DMS 273 (cell line): ENCODE measurements around the gene RPL10.

ENCODE experiments used
- DNase-seq: peaks from one replicate; lab custom pipeline; 2025; ENCODE audit not compliant: unreplicated experiment; lab: John Stamatoyannopoulos, UW

The RPL10 gene

DNA sequence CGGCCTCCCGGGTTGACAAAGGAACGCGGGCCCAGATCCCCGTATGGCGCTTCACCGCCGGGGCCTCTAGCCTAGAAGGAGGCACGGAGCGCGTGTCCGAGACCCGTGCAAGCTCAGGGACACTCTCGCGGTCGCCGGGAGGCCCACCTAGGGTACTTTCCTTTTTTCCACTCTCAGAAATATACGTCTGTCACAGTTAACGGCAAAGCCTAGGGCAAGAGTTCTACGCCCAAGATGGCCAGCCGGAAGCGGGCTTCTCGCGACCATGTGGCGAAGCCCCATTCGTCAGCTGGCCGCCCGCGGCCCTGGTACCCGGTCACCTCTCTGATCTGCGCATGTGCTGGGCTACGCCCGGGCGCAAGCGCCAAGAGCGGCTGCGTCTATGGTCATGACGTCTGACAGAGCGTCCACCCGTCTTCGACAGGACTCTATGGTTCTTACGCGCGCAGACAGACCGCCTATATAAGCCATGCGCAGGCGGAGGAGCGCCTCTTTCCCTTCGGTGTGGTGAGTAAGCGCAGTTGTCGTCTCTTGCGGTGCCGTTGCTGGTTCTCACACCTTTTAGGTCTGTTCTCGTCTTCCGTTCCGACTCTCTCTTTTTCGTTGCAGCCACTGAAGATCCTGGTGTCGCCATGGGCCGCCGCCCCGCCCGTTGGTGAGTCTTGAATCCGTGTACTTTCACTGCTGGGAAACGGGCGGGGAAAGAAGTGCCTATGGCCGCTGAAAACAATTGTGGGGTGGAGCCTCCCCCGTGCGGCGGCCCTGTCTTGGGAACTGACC, at the start of gene RPL10:
TSS of gene RPL10 (plus strand) at position 490 of the 780 bp plus-strand sequence. CDS start at position 633, 143 bp downstream.
- peak; percentile 98 for DNase-seq

DNA sequence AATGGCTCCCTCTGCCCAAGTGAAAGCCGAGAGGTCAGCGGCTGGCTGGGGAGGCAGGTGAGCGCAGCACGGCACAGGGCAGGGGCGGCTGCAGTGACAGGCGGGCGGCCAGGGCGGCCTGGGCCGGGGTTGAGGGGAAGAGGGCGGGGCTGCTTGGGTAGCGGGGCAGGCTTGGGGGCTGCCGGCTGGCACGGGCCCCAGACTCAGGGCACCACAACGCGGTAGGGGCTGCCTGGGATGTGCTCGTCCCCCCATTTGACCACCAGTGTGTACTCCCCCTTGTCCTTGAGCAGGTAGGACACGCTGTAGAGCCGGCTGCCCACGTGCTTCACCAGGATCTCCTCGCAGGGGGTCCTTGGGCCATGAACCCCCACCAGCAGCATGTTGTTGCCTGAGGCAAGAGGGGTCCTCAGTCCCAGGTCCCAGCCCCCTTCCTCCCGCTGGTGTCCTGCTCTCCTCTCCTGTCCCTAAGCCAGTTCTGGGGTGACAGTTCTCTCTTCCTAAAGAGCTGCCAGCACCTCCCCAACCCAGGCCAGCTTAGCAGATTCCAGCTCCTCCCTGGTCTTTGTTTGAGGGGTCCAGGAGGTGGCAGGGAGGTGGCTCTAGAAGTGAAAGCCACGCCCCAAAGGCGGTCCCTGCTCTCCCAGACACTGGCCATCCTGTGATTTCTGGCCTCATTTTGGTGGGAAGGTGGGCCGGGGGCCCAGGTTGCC, 49.4 kb upstream of the RPL10 start:
- no peak for DNase-seq

DNA sequence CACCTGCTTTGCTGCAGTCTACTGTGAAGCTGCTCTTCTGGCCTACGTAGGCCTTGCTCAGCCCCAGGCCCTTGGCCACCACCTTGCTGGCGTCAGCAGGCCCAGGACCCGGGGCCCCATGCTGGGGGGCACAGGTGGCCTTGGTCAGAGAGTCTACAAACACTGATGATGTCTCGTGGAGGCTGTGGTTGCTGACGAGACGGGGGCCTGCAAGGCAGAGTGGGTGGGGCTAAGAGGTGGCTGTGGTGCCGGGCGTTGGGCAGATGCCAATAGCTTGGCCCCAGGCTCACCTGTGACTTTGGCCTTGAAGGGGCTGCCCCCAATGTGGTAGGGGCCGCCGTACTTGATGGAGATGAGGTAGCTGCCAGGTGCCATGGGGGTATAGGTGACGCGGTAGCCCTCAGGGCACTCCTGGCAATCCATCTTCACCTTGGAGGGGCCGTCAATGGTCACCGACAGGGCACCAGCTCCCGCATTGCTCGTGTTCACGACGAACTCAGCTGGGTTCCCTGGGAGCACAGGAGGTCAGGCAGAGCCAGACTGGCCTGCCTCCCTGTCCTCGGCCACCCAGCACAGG, 48.7 kb upstream of the RPL10 start:
- no peak for DNase-seq

DNA sequence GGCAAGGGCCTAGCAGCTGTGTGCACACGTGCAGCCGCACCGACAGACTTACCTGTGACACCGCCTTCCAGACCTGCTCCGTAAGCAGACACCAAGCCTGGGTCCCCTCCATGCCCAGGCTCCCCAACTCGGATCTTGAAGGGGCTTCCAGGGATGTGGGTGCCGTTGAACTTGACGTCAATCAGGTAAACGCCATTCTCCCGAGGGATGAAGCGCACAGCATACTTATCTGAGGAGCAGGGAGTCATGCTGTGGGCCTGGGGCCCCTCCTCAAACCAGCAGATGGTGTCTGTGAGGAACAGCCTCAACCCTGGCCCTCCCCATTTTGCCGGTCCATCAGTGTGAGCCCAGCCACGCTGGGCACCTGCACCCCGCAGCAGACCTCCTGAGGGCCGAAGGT, 48.2 kb upstream of the RPL10 start:
- no peak for DNase-seq

DNA sequence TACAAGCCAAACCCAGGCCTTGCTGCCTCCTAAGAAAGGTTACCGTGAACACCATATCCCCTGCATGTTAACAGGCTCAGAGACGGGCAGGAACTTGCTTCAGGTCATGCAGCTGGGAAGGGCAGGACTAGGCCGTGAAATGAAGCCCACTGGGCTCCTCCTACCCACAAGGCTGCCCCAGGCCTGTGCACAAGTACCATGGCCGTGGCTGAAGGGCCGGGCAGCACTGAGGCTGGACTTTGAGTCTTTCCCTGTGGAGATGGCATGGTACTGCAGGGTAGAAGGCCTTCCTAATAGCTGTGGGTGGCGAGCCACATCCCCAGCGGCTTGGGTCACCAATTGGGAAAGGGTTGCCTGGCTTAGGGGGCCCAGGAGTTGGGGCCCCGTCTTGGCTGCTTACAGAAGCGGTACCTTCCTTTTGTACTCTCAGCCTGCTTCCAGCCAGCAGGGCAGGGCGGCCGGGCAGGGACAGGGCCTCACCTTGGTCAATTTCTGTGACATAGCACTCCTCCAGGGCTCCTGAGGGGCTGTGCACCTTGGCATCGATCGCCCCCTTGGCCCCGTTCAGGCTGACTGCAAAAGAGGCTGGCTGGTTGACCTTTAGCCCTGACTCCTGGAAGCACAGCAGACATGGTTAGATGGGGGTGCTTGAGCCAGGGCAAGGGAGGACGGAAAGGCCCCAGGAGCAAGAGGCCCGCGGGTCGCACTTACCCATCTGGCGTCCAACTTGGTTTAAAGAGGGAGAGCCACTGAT, 47.6 kb upstream of the RPL10 start:
- DNase-seq: no peak

DNA sequence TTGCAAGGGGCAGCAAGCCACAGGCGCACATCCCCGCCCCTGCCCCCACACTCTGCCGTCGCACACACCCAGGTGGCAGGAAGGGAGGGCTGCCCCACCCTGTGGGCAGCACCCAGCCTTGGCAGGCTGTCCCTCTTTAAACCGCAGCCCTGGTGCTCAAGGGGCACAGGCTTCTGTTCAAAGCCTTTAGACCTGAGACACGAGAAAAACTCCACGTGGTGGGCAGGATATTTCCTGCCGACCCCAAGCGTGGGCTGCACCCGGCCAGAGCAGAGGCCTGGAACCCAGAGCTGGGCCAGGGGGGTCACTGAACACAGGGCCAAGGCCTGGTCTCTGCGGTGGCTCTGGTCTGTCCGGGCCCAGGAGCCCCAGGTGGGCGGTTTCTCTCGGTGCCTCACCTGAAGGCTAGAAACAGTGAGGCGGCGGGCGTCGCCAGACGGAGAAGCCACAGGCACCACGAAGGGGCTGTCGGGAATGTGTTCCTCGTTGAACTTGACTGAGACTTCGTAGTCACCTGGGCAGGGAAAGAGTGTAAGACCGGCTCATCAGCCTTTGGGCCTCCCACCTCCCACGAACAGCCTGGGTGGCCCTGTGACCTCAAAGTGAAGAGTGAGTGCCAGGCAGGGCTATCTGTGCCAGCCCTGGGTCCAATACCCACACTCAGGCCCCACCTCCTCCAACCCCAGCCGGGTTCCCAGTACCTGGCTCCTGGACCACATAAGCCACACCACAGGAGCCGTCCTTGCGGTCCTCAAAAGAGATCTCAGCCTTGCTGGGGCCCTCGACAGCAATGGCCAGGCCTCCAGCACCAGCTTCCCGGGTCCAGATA, 46.8 kb upstream of the RPL10 start:
- no peak for DNase-seq

DNA sequence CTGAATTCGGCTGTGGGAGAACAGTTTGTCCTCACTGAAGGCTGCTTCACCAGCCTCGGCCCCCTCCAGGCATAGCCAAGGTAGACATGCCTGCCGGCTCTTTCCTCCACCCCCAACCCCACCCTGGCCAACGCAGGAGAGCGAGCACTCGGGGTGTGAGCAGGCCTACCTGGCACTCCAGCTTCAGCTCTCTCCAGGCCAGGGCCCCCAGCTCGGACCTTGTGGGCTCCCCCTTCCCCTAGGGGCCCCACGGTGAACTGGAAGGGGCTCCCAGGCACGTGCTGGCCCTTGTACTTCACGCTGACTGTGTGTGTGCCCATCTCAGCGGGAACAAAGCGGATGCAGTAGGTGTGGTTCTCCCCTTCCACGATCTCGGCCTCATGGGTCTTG, 46.2 kb upstream of the RPL10 start:
- DNase-seq: no peak

DNA sequence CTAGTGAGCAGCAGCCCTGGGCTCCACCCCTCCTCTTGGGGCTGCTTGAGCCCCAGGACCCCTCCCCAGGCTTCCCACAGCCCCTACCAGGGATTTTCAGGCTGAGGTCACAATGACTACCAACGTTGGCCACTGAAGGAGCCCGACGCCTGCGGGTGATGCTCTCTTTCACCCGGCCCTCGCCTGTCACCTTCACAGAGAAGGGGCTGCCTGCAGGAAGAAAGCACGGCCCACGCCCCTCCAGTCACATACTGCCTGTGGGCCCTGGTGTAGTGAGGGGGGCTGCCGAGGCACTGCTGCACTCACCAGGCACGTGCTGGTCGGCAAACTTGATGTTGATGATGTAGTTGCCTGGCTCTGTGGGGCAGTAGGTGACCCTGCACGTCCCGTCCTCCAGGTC, 45.7 kb upstream of the RPL10 start:
- no peak for DNase-seq

DNA sequence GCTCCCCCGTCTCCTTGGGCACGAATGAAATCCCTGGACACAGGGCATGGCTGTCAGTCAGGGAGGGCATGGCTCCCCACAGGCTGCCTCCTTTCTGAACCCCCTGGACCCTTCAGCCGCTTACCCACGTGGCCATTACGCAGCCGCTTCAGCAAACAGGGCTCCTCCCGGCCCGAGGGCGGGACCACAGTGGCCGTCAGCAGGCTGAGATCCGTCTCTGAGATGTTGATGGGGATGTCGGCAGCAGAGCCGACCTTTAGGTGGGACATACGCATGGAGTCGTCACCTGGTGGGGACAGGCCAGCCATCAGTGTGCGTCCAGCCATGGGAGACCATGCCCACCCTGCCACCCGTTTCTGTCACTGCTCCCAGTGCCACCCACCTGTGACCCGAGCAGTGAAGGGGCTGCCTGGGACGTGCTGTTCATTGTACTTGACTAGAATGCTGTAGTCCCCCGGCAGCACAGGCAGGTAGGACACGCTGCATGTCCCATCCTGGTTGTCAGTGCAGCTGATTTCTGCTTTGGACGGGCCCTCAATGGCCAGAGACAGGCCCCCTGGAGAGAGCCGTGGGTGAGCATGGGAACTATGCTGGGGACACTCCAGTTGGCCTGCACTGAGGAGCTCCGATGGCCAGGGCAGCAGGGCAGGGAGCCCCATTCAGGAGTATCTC, 44.9 kb upstream of the RPL10 start:
- DNase-seq: no peak

DNA sequence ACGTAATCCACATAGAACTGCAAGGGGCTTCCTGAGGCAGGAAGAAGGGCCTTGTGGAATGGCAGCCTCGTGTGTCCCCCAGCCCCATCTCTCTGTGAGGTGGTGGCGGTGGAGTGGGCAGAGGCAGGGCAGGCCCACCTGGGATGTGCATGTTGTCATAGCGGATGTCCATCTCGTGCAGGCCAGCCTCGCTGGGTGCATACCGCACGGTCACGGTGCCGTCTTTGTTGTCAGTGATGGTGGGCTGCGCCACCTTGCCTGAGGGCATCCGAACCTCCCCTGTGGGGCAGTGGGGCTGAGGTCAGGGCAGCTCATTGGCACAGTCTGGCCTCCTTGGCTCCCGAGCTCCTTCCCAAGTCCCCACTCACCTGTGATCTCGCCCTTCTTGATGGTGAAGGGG, 44.2 kb upstream of the RPL10 start:
- no peak for DNase-seq

DNA sequence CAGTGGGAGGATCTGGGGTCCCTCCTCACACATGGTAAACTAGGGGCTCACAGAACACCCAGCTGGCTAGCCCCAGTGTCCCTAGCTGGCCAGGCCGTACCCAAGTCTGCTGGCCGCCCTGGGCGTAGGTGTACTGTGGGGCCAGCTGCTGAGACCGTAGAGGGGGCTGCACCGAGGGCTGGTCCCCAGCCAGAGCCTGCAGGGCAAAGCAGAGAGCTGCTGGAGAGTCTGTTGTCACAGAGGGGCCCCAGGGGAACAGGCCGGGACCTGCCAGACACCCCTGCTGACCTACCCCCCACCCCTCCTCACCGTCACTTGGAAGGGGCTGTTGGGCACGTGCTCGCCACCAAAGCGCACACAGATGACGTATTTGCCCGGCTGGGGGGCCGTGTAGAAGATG, 43.7 kb upstream of the RPL10 start:
- DNase-seq: no peak

DNA sequence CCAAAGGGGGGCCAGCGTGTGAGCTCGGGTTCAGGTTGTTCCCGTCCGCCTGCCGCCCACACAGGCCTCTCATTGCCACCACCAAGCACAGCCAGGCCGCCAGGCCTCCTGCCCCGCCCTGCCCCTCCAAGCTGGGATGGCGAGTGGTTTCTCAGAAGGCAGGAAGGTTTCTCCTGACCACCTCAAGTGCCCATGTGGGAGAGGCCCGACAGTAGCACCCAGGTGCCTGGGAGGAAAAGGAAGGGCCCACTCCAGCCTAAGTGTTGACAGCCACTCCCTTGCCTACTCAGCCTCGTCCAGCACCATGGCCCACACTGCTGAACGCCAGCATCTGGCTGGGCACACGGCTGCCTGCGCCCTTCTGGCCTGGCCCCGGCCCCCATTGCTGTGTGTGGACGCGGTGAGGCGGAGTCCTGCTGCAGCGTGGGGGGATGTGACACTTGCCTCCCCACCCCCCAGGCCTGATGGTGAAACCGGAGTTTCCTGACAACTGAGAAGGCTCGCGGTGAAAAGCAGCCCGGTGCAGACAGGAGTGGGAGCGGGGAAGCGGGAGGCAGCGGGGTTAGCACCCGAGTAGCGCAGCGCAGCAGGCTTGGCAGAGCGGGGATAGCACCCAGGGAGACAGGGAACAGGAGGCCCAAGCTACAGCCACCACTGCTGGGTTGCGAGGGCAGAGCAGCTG, 42.9 kb upstream of the RPL10 start:
- DNase-seq: no peak

DNA sequence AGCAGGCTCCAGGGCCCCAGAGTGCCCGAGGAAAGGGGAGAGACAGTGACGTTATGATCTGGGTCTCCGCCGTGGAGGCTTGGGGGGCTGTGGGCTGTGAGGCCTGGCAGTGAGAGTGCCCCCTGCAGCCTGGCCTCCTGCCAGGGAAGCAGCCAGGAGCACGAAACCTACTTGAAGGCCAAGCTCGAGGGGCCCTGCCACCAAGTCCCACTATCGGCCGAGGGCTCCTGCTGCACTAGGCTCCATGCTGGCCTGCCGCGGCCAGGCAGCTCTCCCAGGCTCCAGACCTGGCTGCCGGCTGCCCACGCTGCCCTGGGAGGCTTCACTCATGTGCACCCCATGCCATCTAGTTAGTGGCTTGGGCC, 42.4 kb upstream of the RPL10 start:
- DNase-seq: peak; percentile 26

DNA sequence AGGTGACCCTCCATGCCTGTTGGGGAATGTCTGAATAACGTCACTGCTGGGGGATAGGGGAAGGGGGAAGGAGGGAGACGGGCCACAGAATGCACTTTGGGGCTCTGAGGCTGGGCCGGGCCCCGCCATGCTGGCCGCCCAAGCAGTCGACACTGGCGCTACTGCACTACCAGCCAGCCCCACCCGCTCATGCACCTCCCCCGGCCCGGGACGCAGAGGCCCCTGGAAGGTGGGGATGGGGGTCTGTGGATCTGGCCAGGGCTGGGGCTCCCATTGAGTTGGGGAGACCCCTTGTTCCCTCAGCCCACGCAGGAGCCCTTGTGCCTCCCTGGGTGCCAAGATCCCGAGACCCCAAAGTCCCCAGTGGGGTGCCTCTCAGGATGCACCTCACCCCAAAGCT, 41.6 kb upstream of the RPL10 start:
- DNase-seq: no peak

DNA sequence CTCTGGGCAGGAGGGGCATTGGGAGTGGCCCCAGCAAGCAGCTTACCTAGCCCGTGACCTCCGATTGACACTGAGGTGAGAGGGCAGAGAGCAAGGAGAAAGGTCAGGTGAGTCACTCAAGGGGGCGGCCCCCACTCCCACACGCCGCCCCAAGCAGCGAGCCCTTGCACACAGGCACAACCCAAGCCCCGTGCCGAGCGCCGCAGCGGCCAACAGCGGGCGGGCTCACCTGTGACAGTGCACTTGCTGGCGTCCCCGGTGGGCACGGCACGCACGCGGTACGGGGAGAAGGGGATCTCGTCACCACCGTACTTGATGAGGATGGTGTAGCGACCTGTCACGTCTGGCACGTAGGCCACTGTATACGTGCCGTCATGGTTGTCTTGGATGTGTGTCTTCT, 41.0 kb upstream of the RPL10 start:
- no peak for DNase-seq

DNA sequence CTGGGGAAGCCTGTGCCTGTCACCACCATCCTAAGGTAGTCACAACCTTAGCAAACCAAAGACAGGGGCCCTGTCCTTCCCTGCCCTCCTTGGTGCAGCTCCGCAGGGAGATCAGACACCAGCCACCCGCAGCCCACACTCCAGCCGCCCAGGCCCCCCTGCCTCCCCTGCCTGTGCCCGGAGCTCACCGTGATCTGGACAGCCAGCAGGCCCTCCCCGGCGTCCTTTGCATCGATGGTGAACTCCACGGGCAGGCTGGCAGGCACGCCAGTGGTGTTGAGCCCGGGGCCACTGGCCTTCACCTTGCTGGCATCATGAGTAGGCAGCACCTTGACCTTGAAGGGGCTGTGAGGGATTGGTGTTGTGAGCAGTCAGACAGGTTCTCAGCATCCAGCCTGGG, 40.2 kb upstream of the RPL10 start:
- no peak for DNase-seq

DNA sequence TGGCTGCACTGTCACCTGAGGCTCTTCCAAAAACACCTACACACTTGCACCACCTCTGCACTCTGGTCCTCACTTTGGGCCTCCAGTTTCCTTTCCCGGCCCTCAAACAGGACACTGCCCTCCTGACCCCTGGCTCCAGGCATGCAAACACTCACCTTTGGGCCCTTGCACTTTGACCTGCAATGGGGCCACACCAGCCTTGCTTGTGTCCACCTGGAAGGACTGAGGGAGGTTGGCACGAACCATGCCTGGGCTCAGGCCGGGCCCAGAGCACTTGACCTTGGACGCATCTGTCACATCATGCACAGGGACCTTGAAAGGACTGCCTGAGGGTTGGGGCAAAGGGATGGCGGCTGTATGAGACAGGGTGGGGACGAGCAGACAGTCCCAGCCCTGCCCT, 39.3 kb upstream of the RPL10 start:
- no peak for DNase-seq

DNA sequence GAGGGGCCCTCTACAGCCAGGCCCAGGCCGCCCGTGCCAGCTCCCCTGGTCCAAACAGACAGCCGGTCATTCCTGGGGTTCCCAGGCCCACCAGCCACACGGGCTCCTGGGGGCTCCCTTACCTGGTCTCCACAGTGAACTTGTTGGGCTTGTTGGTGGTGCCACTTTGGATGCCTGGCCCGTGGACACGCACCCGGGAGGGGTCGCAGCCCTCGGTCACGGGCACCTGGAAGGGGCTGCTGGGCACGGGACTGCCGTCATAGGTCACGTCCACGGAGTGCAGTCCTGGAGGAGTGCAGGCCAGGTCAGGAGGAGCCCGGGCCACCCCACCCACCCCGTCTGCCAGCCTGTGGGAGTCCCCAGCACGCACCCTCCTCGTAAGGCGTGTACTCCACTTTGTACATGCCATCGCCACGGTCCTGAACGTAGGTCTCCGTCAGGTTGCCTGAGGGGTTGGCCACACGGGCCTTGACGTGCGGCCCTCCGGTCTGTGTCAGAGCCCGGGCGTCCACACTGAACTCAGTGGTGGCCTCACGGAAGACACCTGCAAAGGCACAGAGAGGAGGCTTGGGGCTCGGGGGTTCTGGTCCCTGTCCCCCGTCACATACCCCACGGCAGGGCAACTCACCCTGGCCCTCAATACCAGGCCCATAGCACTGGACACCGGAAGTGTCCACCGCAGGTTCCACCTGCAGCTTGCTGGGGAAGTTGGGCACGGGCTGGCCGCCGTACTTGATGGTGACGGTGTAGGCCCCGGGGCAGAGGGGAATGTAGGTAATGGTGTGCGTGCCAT, 38.6 kb upstream of the RPL10 start:
- DNase-seq: no peak

DNA sequence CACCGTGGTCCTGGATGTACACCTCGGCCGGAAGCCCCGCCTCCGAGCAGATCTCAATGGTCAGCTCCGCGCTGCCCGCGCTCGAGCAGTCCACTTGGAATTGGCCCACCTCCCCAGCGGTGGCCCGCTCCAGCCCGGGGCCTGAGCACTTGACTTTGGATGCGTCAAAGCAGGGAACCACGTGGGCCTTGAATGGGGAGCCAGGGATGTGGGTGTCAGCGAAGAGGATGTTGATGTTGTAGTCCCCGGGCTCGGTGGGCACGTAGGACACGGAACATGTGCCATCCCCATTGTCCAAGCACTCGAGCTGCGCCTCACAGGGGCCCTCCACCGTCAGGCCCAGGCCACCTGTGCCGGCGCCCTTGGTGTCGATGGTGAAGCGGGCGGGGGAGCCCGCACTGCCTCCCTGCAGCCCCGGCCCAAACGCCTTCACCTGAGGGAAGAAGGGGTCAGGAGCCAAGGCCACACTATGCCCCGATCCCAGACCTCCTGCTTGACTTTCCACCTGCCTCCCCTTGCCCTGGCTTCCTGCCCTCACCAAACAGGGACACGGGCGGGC, 37.9 kb upstream of the RPL10 start:
- DNase-seq: no peak
